SK-N-SH (cell line): ENCODE results near the gene NISCH. TPM values are rescaled to one million over a fixed set of nuclear protein-coding genes. Genes with fewer than 3 reads are reported as not detected.

Experiments used
- CTCF ChIA-PET: fragments of 300-600, 350-600 bp; formaldehyde crosslinking; extraction: SDS; loops from one replicate; lab custom pipeline; 2021; lab: Yijun Ruan, JAX
- POLR2A ChIA-PET: fragments of 350-600 bp; sonication (Branson Sonifier 250); formaldehyde crosslinking; extraction: SDS; loops from one replicate; lab custom pipeline; 2020; ENCODE audit warnings: antibody characterized with exemption, inconsistent platforms; lab: Yijun Ruan, JAX
- DNase-seq: peaks from one replicate; pipeline ENCODE4 v3.0.0; 2012
- H2AFZ ChIP-seq: fragments of 200-600 bp; sonication (generic); 2 replicates; pipeline ENCODE4 v1.8.1; 2016; ENCODE audit warnings: antibody characterized with exemption, mild to moderate bottlenecking, low read depth
- H3F3A ChIP-seq: fragments of 200-600 bp; sonication (generic); replicated peaks from 2 replicates; pipeline ENCODE3; 2016; ENCODE audit warnings: antibody characterized with exemption, mild to moderate bottlenecking; ENCODE audit not compliant: insufficient read depth
- H3K27ac ChIP-seq, 2 experiments: fragments of 200-500 bp in 1 of 2; fragments of 200-600 bp in 1 of 2; sonication (Bioruptor generic) in 1 of 2; sonication (generic), shearing (Covaris generic) in 1 of 2; 2 replicates each; pipeline versions ENCODE4 v1.5.1 to v1.6.1; 2014 to 2016; ENCODE audit warnings: low read depth in 2 of 2, inconsistent platforms in 1 of 2, low read length in 1 of 2, mild to moderate bottlenecking in 1 of 2, mixed read lengths in 1 of 2
- H3K27me3 ChIP-seq: fragments of 200-600 bp; sonication (generic), shearing (Covaris generic); 2 replicates; pipeline ENCODE4 v1.6.1; 2016; ENCODE audit warnings: mixed run types; ENCODE audit not compliant: insufficient read depth
- H3K36me3 ChIP-seq, 2 experiments: fragments of 200-500 bp in 1 of 2; fragments of 200-600 bp in 1 of 2; sonication (Bioruptor generic) in 1 of 2; sonication (generic) in 1 of 2; replicated peaks in 1 of 2; 2 replicates each; pipeline versions ENCODE3 to v1.5.1; 2014 to 2016; ENCODE audit warnings: low read length in 1 of 2, mild to moderate bottlenecking in 1 of 2; ENCODE audit not compliant: insufficient read depth in 2 of 2, control insufficient read depth in 1 of 2
- H3K4me1 ChIP-seq, 2 experiments: fragments of 200-500 bp in 1 of 2; fragments of 200-600 bp in 1 of 2; sonication (Bioruptor generic) in 1 of 2; sonication (generic), shearing (Covaris generic) in 1 of 2; 2 replicates each; pipeline versions ENCODE4 v1.5.1 to v1.6.1; 2014 to 2016; ENCODE audit warnings: low read depth in 1 of 2, low read length in 1 of 2, mixed run types in 1 of 2; ENCODE audit not compliant: insufficient read depth in 2 of 2, control insufficient read depth in 1 of 2
- H3K4me2 ChIP-seq: fragments of 200-600 bp; sonication (generic), shearing (Covaris generic); 2 replicates; pipeline ENCODE4 v1.6.1; 2017; ENCODE audit warnings: mixed run types
- H3K4me3 ChIP-seq, 2 experiments: fragments of 200-500 bp in 1 of 2; fragments of 200-600 bp in 1 of 2; sonication (Bioruptor generic) in 1 of 2; sonication (generic), shearing (Covaris generic) in 1 of 2; 2 replicates each; pipeline versions ENCODE4 v1.5.1 to v1.8.1; 2014 to 2016; ENCODE audit warnings: low read depth in 2 of 2, inconsistent platforms in 1 of 2, low read length in 1 of 2, mild to moderate bottlenecking in 1 of 2, mixed read lengths in 1 of 2, moderate library complexity in 1 of 2
- H3K79me2 ChIP-seq: fragments of 200-600 bp; sonication (generic); 2 replicates; pipeline ENCODE4 v1.8.1; 2017; ENCODE audit warnings: mild to moderate bottlenecking; ENCODE audit not compliant: insufficient read depth
- H3K9ac ChIP-seq: fragments of 200-600 bp; sonication (generic); 2 replicates; pipeline ENCODE4 v1.6.1; 2017; ENCODE audit warnings: mixed run types
- H3K9me2 ChIP-seq: fragments of 200-600 bp; sonication (generic); 2 replicates; pipeline ENCODE4 v1.6.1; 2017; ENCODE audit warnings: mixed run types
- H3K9me3 ChIP-seq: fragments of 200-600 bp; sonication (generic); 2 replicates; pipeline ENCODE4 v1.6.1; 2017; ENCODE audit warnings: mixed run types, mild to moderate bottlenecking, moderate library complexity
- H4K20me1 ChIP-seq: fragments of 200-600 bp; sonication (generic); 2 replicates; pipeline ENCODE4 v1.6.1; 2017; ENCODE audit warnings: mild to moderate bottlenecking, mixed run types; ENCODE audit not compliant: insufficient read depth
- ELF1 ChIP-seq: IDR thresholded peaks from 2 replicates; pipeline ENCODE4 v1.4.0; 2012
- FOXM1 ChIP-seq: IDR thresholded peaks from 2 replicates; pipeline ENCODE4 v1.4.0; 2012; ENCODE audit warnings: low read depth, mild to moderate bottlenecking
- GABPA ChIP-seq: IDR thresholded peaks from 2 replicates; pipeline ENCODE4 v1.4.0; 2012; ENCODE audit warnings: low read depth, mild to moderate bottlenecking
- JUND ChIP-seq: IDR thresholded peaks from 2 replicates; pipeline ENCODE4 v1.4.0; 2012
- NFIC ChIP-seq: IDR thresholded peaks from 2 replicates; pipeline ENCODE4 v1.4.0; 2012; ENCODE audit warnings: borderline replicate concordance
- RAD21 ChIP-seq: IDR thresholded peaks from 2 replicates; pipeline ENCODE4 v1.6.1; 2012; ENCODE audit warnings: mild to moderate bottlenecking, low read length
- RCOR1 ChIP-seq: fragments of 150-350 bp; IDR thresholded peaks from 2 replicates; pipeline ENCODE4 v1.6.1; 2017; ENCODE audit warnings: antibody characterized with exemption, low read length
- RXRA ChIP-seq: IDR thresholded peaks from 2 replicates; pipeline ENCODE4 v1.4.0; 2012; ENCODE audit warnings: low read depth, mild to moderate bottlenecking, borderline replicate concordance
- SIN3A ChIP-seq: IDR thresholded peaks from 2 replicates; pipeline ENCODE4 v1.6.1; 2012; ENCODE audit warnings: low read depth, mild to moderate bottlenecking, low read length, moderate library complexity, borderline replicate concordance
- SMC3 ChIP-seq: IDR thresholded peaks from 2 replicates; pipeline ENCODE4 v1.6.1; 2012; ENCODE audit warnings: low read depth, low read length, improper control_type of control experiment
- TAF1 ChIP-seq: IDR thresholded peaks from 2 replicates; pipeline ENCODE4 v1.6.1; 2012; ENCODE audit warnings: low read depth, mild to moderate bottlenecking, low read length, moderate library complexity, borderline replicate concordance
- TEAD4 ChIP-seq: IDR thresholded peaks from 2 replicates; pipeline ENCODE4 v1.4.0; 2012; ENCODE audit warnings: mild to moderate bottlenecking, borderline replicate concordance; ENCODE audit not compliant: insufficient read depth
- YY1 ChIP-seq: IDR thresholded peaks from 2 replicates; pipeline ENCODE4 v1.4.0; 2012; ENCODE audit warnings: low read depth, mild to moderate bottlenecking
- WGBS: methylation state at CpG from one replicate; pipeline ENCODE4 v1.1.6; 2017; ENCODE audit warnings: low lambda C conversion rate; 5-methylcytosine and 5-hydroxymethylcytosine counted together
- polyA plus RNA-seq, 3 experiments: library from polyadenylated mRNA; depleted of rRNA; stranded (reverse); fragments of >200 nt; gene quantifications; 2 replicates each; pipeline ENCODE4 v1.2.3, GENCODE V29; 2012
- TF ChIP-seq, protein P1 (sequence below): IDR thresholded peaks from 2 replicates; pipeline ENCODE4 v1.4.0; 2012; ENCODE audit warnings: low read depth, borderline replicate concordance
- TF ChIP-seq, protein P2 (sequence below): IDR thresholded peaks from 2 replicates; pipeline ENCODE4 v1.4.0; 2012; ENCODE audit warnings: low read depth, borderline replicate concordance
- TF ChIP-seq, protein P3 (sequence below): IDR thresholded peaks from 2 replicates; pipeline ENCODE4 v1.4.0; 2012; ENCODE audit warnings: low read depth
- TF ChIP-seq, protein P4 (sequence below): IDR thresholded peaks from 2 replicates; pipeline ENCODE4; 2012

Gene NISCH
- polyA plus RNA-seq, 1 of the 3 experiments (the other 2 are of a cell fraction): 77.5 TPM

DNA sequence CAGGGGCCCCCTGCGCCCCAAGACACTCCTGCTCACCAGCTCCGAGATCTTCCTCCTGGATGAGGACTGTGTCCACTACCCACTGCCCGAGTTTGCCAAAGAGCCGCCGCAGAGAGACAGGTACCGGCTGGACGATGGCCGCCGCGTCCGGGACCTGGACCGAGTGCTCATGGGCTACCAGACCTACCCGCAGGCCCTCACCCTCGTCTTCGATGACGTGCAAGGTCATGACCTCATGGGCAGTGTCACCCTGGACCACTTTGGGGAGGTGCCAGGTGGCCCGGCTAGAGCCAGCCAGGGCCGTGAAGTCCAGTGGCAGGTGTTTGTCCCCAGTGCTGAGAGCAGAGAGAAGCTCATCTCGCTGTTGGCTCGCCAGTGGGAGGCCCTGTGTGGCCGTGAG, 36.7 kb downstream of the NISCH start (continued):
- TF ChIP-seq NFIC (no peak), YY1 (no peak)
- TF ChIP-seq, protein P1, sequence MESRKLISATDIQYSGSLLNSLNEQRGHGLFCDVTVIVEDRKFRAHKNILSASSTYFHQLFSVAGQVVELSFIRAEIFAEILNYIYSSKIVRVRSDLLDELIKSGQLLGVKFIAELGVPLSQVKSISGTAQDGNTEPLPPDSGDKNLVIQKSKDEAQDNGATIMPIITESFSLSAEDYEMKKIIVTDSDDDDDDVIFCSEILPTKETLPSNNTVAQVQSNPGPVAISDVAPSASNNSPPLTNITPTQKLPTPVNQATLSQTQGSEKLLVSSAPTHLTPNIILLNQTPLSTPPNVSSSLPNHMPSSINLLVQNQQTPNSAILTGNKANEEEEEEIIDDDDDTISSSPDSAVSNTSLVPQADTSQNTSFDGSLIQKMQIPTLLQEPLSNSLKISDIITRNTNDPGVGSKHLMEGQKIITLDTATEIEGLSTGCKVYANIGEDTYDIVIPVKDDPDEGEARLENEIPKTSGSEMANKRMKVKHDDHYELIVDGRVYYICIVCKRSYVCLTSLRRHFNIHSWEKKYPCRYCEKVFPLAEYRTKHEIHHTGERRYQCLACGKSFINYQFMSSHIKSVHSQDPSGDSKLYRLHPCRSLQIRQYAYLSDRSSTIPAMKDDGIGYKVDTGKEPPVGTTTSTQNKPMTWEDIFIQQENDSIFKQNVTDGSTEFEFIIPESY: no peak

DNA sequence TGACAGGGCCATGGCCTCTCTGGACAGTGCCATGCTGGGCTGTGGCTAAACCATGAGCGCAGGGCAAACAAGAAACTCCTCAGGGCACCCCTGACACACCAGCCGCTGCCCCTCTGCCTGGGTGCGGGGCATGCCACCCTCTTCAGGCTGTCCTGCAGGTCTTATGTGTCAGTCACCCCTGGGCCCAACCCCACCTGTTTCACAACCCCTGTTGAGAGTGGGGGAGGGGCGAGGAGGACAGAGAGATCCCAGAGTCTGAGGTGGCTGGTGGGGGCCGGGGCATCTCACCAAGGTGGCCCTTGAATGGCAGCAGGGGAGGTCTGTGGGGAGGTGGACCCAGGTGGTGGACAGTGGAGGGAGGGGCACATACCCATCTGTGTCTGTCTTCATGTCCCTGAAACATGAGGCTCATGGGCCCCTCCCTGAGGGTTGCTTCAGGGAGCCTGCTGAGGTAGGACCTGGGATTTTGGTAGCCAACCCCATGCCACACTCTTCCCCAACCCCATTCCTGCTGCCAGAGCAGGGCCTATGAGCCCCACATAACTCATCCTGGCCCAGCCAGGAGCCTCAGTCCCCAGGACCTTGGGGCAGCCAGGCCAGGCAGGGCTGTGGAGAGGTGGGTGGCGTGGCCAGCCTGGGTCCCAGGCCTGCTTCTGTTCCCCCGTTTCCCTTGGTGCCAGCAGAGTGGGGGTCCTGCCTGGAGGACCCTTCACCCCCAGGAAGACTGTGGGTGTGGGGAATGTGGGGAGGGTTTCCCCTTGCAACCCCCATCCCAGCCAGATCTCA, 38.0 kb downstream of the NISCH start:
- Histone ChIP-seq H3K27ac (no peak overlapping the region; a peak in 1 of 4 replicates), H3K4me1 (peaks cover 3 to 12% of the 10 kb centered on the region in 2 experiments; a peak in 2 of 4 replicates), H3K4me2 (no peak overlapping the region), H2AFZ (no peak overlapping the region), H3F3A (no peaks in the 10 kb centered on the region), H3K36me3 (peaks cover 4 to 38% of the 10 kb centered on the region in 2 experiments), H3K27me3 (no peaks in the 10 kb centered on the region), H3K9ac (no peak overlapping the region), H3K79me2 (no peaks in the 10 kb centered on the region), H3K4me3 (no peak overlapping the region), H3K9me3 (no peaks in the 10 kb centered on the region), H4K20me1 (no peaks in the 10 kb centered on the region), H3K9me2 (no peaks in the 10 kb centered on the region)
- TF ChIP-seq TAF1 (no peak), RXRA (no peak), JUND (no peak), RCOR1 (no peak)
- POLR2A ChIA-PET: no interaction called here
- CTCF ChIA-PET: no interaction called here
- no peak for DNase-seq
- 90% methylated on average over 2 of the region's 7 CpGs for WGBS

DNA sequence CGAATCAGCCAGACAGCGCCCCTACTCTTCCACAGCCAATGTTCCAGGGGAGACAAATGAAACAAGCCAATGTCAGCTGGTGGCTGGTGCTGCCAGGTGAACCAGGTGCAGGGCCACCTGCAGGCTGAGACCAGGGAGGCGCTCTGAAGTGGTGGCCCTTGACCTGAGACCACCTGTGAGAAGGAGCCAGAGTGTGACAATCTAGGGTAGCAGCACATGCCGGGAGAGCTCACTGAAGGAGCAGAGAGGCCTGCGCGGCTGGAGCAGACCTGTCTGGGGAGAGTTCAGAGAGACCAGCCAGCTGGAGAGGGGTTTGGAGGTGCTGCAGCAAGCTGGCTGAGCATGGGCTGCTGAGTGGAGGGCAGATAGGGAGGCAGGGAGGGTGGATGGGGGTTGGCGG, 39.0 kb downstream of the NISCH start:
- no peak for DNase-seq
- POLR2A ChIA-PET: no interaction called here
- Histone ChIP-seq H3K36me3 (peaks cover 4 to 33% of the 10 kb centered on the region in 2 experiments), H3K4me2 (no peak overlapping the region), H3K27ac (no peak overlapping the region), H3K9me2 (no peaks in the 10 kb centered on the region), H2AFZ (no peak overlapping the region), H3K79me2 (no peaks in the 10 kb centered on the region), H3K4me3 (no peak overlapping the region), H4K20me1 (no peaks in the 10 kb centered on the region), H3K4me1 (peaks cover 3 to 12% of the 10 kb centered on the region in 2 experiments; a peak in 2 of 4 replicates), H3K9me3 (no peaks in the 10 kb centered on the region), H3F3A (no peaks in the 10 kb centered on the region), H3K27me3 (no peaks in the 10 kb centered on the region), H3K9ac (no peak overlapping the region)
- CTCF ChIA-PET: interaction anchor here (2.1 kb wide), 1 partner anchor 12 kb away, joined by 8 read pairs; no protein-coding TSS in a partner anchor
- TF ChIP-seq FOXM1: no peak
- TF ChIP-seq, protein P2, sequence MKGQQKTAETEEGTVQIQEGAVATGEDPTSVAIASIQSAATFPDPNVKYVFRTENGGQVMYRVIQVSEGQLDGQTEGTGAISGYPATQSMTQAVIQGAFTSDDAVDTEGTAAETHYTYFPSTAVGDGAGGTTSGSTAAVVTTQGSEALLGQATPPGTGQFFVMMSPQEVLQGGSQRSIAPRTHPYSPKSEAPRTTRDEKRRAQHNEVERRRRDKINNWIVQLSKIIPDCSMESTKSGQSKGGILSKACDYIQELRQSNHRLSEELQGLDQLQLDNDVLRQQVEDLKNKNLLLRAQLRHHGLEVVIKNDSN: no peak
- no peak for TF ChIP-seq RCOR1
- no peak for TF ChIP-seq SMC3
- no peak for TF ChIP-seq ELF1
- TF ChIP-seq SIN3A: no peak
- TF ChIP-seq NFIC: no peak
- TF ChIP-seq GABPA: no peak
- TF ChIP-seq, protein P3, sequence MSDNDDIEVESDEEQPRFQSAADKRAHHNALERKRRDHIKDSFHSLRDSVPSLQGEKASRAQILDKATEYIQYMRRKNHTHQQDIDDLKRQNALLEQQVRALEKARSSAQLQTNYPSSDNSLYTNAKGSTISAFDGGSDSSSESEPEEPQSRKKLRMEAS: no peak
- TF ChIP-seq, protein P4, sequence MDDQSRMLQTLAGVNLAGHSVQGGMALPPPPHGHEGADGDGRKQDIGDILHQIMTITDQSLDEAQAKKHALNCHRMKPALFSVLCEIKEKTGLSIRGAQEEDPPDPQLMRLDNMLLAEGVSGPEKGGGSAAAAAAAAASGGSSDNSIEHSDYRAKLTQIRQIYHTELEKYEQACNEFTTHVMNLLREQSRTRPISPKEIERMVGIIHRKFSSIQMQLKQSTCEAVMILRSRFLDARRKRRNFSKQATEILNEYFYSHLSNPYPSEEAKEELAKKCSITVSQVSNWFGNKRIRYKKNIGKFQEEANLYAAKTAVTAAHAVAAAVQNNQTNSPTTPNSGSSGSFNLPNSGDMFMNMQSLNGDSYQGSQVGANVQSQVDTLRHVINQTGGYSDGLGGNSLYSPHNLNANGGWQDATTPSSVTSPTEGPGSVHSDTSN: no peak
- no peak for TF ChIP-seq RAD21
- TF ChIP-seq TAF1: no peak
- no peak for TF ChIP-seq TEAD4
- WGBS: 97% methylated on average over 7 of the region's 7 CpGs
